Smooth muscle cell (in vitro differentiated cells): Measurements from ENCODE around the gene MAS1. TPM values are rescaled to one million over a fixed set of nuclear protein-coding genes. Genes with fewer than 3 reads are reported as not detected.

Source experiments
- DNase-seq: peaks from one replicate; lab custom pipeline; 2025; ENCODE audit not compliant: unreplicated experiment; lab: John Stamatoyannopoulos, UW
- H2AFZ ChIP-seq: fragments of 200-600 bp; sonication (generic); 2 replicates; pipeline ENCODE4 v1.6.0; 2016; ENCODE audit warnings: antibody characterized with exemption, low read depth, mild to moderate bottlenecking
- H3F3A ChIP-seq: fragments of 200-600 bp; sonication (generic); 2 replicates; pipeline ENCODE4 v1.6.0; 2017; ENCODE audit warnings: antibody characterized with exemption, low read depth
- H3K27ac ChIP-seq: fragments of 200-600 bp; sonication (generic); 2 replicates; pipeline ENCODE4 v1.5.1; 2016; ENCODE audit warnings: low read depth, mild to moderate bottlenecking
- H3K27me3 ChIP-seq: fragments of 200-600 bp; sonication (generic); 2 replicates; pipeline ENCODE4 v1.6.1; 2016; ENCODE audit warnings: low read depth, mild to moderate bottlenecking
- H3K36me3 ChIP-seq: fragments of 200-600 bp; sonication (generic); 2 replicates; pipeline ENCODE4 v1.5.1; 2016; ENCODE audit warnings: low read depth
- H3K4me1 ChIP-seq: fragments of 200-600 bp; sonication (generic); 2 replicates; pipeline ENCODE4 v1.5.1; 2016; ENCODE audit warnings: low read depth
- H3K4me2 ChIP-seq: fragments of 200-600 bp; sonication (generic); 2 replicates; pipeline ENCODE4 v1.6.0; 2016; ENCODE audit warnings: mild to moderate bottlenecking
- H3K4me3 ChIP-seq: fragments of 200-600 bp; sonication (generic); 2 replicates; pipeline ENCODE4 v1.5.1; 2016; ENCODE audit warnings: mild to moderate bottlenecking
- H3K79me2 ChIP-seq: fragments of 200-600 bp; sonication (generic); 2 replicates; pipeline ENCODE4 v1.6.0; 2016; ENCODE audit warnings: low read depth, mild to moderate bottlenecking
- H3K9ac ChIP-seq: fragments of 200-600 bp; sonication (generic); 2 replicates; pipeline ENCODE4 v1.6.0; 2016; ENCODE audit warnings: low read depth
- H3K9me3 ChIP-seq: fragments of 200-600 bp; sonication (generic); replicated peaks from 2 replicates; pipeline ENCODE4 v1.5.1; 2016; ENCODE audit warnings: low read depth
- H4K20me1 ChIP-seq: fragments of 200-600 bp; sonication (generic); 2 replicates; pipeline ENCODE4 v1.6.0; 2016; ENCODE audit warnings: low read depth
- WGBS: methylation state at CpG from one replicate; pipeline ENCODE4 v1.1.7; 2016; ENCODE audit warnings: low lambda C conversion rate; 5-methylcytosine and 5-hydroxymethylcytosine counted together
- polyA plus RNA-seq: library from polyadenylated mRNA; unstranded; fragments of >200 nt; fragmentation: Nextera tagmentation; extraction: Ambion mirVana; gene quantifications from 2 replicates; pipeline ENCODE4 v1.2.1, GENCODE V29; 2016
- total RNA-seq: library from RNA; depleted of rRNA; stranded (reverse); fragments of >200 nt; gene quantifications from 2 replicates; pipeline ENCODE4 v1.2.3, GENCODE V29; 2014
- TF ChIP-seq, protein P1 (sequence below): fragments of 200-600 bp; sonication (generic); IDR thresholded peaks from 2 replicates; pipeline ENCODE4 v1.5.1; 2017; ENCODE audit warnings: borderline replicate concordance, mild to moderate bottlenecking, antibody characterized with exemption; ENCODE audit not compliant: insufficient read depth, poor library complexity, severe bottlenecking

The MAS1 gene
- total and polyA plus RNA-seq, 2 experiments from 2014 or later, result not detected

DNA sequence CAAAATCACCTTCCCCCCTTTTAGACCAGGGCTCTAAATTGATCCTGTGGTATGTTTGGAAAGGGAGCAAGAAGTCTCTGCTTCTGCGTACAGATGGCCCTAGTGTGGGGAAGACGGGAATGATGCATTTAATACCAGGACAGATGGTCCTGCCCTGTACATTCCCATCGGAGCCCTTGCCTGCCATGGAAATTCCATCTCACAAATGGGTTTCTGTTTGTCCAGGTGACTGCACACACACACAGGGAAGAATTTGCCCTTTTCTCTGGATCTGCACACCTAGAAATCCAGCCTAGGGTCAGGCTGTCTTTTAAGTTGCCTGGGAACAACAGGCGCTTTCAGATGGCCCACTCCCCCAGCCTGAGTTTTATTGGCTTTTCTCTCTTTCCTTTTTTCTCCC lies 1.3 kb downstream of the MAS1 start:
- no peak for DNase-seq
- H3K9me3 ChIP-seq, result no peaks in the 10 kb centered on the region
- H3K27me3 ChIP-seq, result peaks cover 3% of the 10 kb centered on the region
- no peaks in the 10 kb centered on the region for H3K36me3 ChIP-seq
- no peaks in the 10 kb centered on the region for H3K4me1 ChIP-seq
- no peak overlapping the region for H3K4me2 ChIP-seq
- no peaks in the 10 kb centered on the region for H3F3A ChIP-seq
- H4K20me1 ChIP-seq, result no peaks in the 10 kb centered on the region
- H3K9ac ChIP-seq, result no peak overlapping the region
- 87% methylated on average over 4 of the region's 4 CpGs for WGBS
- TF ChIP-seq, protein P1, sequence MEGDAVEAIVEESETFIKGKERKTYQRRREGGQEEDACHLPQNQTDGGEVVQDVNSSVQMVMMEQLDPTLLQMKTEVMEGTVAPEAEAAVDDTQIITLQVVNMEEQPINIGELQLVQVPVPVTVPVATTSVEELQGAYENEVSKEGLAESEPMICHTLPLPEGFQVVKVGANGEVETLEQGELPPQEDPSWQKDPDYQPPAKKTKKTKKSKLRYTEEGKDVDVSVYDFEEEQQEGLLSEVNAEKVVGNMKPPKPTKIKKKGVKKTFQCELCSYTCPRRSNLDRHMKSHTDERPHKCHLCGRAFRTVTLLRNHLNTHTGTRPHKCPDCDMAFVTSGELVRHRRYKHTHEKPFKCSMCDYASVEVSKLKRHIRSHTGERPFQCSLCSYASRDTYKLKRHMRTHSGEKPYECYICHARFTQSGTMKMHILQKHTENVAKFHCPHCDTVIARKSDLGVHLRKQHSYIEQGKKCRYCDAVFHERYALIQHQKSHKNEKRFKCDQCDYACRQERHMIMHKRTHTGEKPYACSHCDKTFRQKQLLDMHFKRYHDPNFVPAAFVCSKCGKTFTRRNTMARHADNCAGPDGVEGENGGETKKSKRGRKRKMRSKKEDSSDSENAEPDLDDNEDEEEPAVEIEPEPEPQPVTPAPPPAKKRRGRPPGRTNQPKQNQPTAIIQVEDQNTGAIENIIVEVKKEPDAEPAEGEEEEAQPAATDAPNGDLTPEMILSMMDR, result no peak
- no peaks in the 10 kb centered on the region for H3K79me2 ChIP-seq
- H3K27ac ChIP-seq, result no peak overlapping the region
- no peak overlapping the region for H2AFZ ChIP-seq
- no peak overlapping the region for H3K4me3 ChIP-seq

DNA sequence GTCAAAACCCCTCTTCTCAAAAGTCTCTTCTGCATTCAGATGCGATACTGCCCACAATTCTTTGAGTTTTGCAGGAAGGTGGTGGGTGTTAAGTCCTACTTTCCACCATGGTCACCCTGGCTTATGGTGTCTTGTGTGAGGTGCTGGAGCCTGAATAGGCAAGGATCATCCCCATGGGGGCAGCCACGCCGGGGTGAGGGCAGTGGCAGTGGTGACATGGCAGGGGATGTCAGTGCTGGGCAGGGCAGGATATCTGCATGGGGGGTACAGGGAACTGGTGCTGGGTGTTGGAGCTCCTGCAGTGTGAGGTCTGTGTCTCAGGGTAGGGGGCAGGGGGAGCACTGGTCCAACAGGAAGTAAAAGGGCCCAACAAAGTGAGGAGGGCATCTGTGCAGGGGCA lies 2.3 kb downstream of the MAS1 start:
- DNase-seq, result no peak
- Histone ChIP-seq H3K36me3 (no peaks in the 10 kb centered on the region), H3K4me3 (no peak overlapping the region), H2AFZ (no peak overlapping the region), H4K20me1 (no peaks in the 10 kb centered on the region), H3K27ac (no peak overlapping the region), H3F3A (no peaks in the 10 kb centered on the region), H3K9ac (no peak overlapping the region), H3K4me1 (no peaks in the 10 kb centered on the region), H3K79me2 (no peaks in the 10 kb centered on the region), H3K9me3 (no peaks in the 10 kb centered on the region), H3K4me2 (no peak overlapping the region), H3K27me3 (peaks cover 3% of the 10 kb centered on the region)
- 90% methylated on average over 3 of the region's 3 CpGs for WGBS
- TF ChIP-seq, protein P1, result no peak

DNA sequence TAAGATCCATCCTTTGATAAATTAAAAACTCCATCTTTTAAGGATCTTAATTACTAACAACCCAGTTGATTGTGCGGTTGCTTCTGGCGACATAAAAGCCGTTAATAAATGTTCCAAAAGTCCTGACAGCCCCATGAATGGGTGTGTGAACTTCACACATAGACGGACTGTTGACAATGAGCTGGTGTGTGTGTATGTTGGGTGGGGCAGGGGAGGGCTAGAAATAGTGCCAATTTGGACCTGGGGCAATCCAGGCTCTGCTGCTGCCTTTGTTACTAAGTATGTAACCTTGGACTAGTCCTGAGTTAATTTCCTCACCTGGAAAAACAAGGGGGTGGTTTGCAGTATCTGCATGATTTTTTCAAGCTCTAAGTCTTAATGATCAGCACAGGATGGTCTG lies 4.2 kb downstream of the MAS1 start:
- Histone ChIP-seq H3K4me1 (no peaks in the 10 kb centered on the region), H2AFZ (no peak overlapping the region), H3K27ac (no peak overlapping the region), H3K4me2 (no peak overlapping the region), H3K27me3 (no peaks in the 10 kb centered on the region), H3F3A (no peaks in the 10 kb centered on the region), H3K79me2 (no peaks in the 10 kb centered on the region), H3K9ac (no peak overlapping the region), H3K36me3 (no peaks in the 10 kb centered on the region), H4K20me1 (no peaks in the 10 kb centered on the region), H3K9me3 (no peaks in the 10 kb centered on the region), H3K4me3 (no peak overlapping the region)
- DNase-seq, result no peak
- WGBS, result 93% methylated on average over 4 of the region's 4 CpGs
- TF ChIP-seq, protein P1, result no peak

DNA sequence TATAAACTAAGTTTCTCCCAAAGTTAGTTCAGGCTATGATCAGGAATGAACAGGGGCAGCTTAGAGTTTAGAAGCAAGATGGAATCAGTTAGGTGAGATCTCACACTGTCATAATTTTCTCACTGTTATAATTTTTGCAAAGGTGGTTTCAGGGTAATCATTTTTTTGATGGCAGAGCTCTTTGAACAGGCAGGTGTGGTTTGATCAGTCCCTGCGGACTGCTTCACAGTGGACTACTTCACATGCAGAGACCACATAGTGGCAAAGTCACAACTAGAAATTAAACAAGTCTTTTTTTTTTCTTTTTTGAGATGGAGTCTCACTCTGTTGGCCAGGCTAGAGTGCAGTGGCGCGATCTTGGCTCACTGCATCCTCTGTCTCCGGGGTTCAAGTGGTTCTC lies 6.8 kb downstream of the MAS1 start:
- WGBS, result 98% methylated on average over 4 of the region's 4 CpGs
- DNase-seq, result no peak
- H3K4me2 ChIP-seq, result no peak overlapping the region
- no peaks in the 10 kb centered on the region for H3K36me3 ChIP-seq
- H3K4me3 ChIP-seq, result no peak overlapping the region
- no peaks in the 10 kb centered on the region for H3K79me2 ChIP-seq
- TF ChIP-seq, protein P1, result no peak
- H4K20me1 ChIP-seq, result no peaks in the 10 kb centered on the region
- no peaks in the 10 kb centered on the region for H3K9me3 ChIP-seq
- no peak overlapping the region for H2AFZ ChIP-seq
- H3K9ac ChIP-seq, result no peak overlapping the region
- no peaks in the 10 kb centered on the region for H3F3A ChIP-seq
- H3K4me1 ChIP-seq, result no peaks in the 10 kb centered on the region
- no peaks in the 10 kb centered on the region for H3K27me3 ChIP-seq
- no peak overlapping the region for H3K27ac ChIP-seq
